Uterus (tissue), 4 donors: ENCODE measurements around the gene MAP2K4. TPM values are rescaled to one million over a fixed set of nuclear protein-coding genes. Genes with fewer than 3 reads are reported as not detected.

Experiments
- DNase-seq, 2 donors: peaks; one replicate each; pipeline ENCODE4 v3.0.0-alpha.2; 2019 to 2020
- H3K27ac ChIP-seq, 2 donors: fragments of 200-600 bp; sonication (generic); 1 replicate in 1 of 2; 2 replicates in 1 of 2; pipeline ENCODE4 v1.5.1; 2016 to 2018
- H3K27me3 ChIP-seq, 2 donors: fragments of 200-600 bp; sonication (generic); one replicate each; pipeline ENCODE4 v1.5.1; 2018 to 2019; ENCODE audit warnings: control low read depth in 1 of 2
- H3K36me3 ChIP-seq, 2 donors: fragments of 200-600 bp; sonication (generic); one replicate each; pipeline ENCODE4 v1.5.1; 2019; ENCODE audit warnings: control low read depth in 1 of 2
- H3K4me1 ChIP-seq, 2 donors: fragments of 200-600 bp; sonication (generic); one replicate each; pipeline ENCODE4 v1.5.1; 2018 to 2019; ENCODE audit warnings: control low read depth in 1 of 2
- H3K4me3 ChIP-seq, 2 donors: fragments of 200-600 bp; sonication (generic); 1 replicate in 1 of 2; 2 replicates in 1 of 2; pipeline ENCODE4 v1.5.1; 2018 to 2019; ENCODE audit warnings: mild to moderate bottlenecking in 1 of 2
- H3K9me3 ChIP-seq, 2 donors: fragments of 200-600 bp; sonication (generic); one replicate each; pipeline ENCODE4 v1.5.1; 2019; ENCODE audit warnings: control low read depth in 1 of 2
- CTCF ChIP-seq, 4 experiments: fragments of 200-600 bp in 2 of 4; fragments of 450-650 bp in 2 of 4; sonication (generic) in 2 of 4; IDR thresholded peaks; one replicate each; pipeline ENCODE4 v1.5.1; 2016 to 2019; ENCODE audit warnings: antibody characterized with exemption in 4 of 4, mild to moderate bottlenecking in 2 of 4, moderate library complexity in 1 of 4
- POLR2A ChIP-seq, 2 donors: fragments of 450-650 bp; IDR thresholded peaks; one replicate each; pipeline ENCODE4 v1.6.1; 2016; ENCODE audit warnings: antibody characterized with exemption in 2 of 2, mild to moderate bottlenecking in 1 of 2, moderate library complexity in 1 of 2
- intact Hi-C: fragments of 100-400 bp; cut with DNase I; formaldehyde crosslinking; loops from one replicate; pipeline ENCODE4 v1.15.1; 2023; ENCODE audit warnings: low total_unique reads
- total RNA-seq, 4 donors: library from RNA; depleted of rRNA in 3 of 4; stranded (reverse); fragments of >200 nt in 3 of 4; gene quantifications; one replicate each; pipeline versions ENCODE4 v1.1.0 to v1.2.4, GENCODE V29; 2014 to 2023
- donor health status: DM: yes; HTN: yes; CAD: no.

The MAP2K4 gene
- total RNA-seq, 4 donors from 2014 or later = 19.4 to 83.9 (median 65.5) TPM

- Histone ChIP-seq H3K27ac (no peak overlapping the region), H3K27me3 (no peaks in the 10 kb centered on the region), H3K9me3 (no peaks in the 10 kb centered on the region), H3K4me3 (no peak overlapping the region), H3K36me3 (no peaks in the 10 kb centered on the region), H3K4me1 (no peaks in the 10 kb centered on the region)
- intact Hi-C loops = no loop called here
- DNase-seq = no peak
- no peak for TF ChIP-seq POLR2A (IDR thresholded peaks at IDR 0.05)
- TF ChIP-seq CTCF (IDR thresholded peaks at IDR 0.05) = no peak
Observed at GRCh38 chr17:12035673-12036072, 15.0 kb downstream of the MAP2K4 start.

GRCh38 chr17:12037970-12038369 is 17.3 kb downstream of the MAP2K4 start:
- intact Hi-C loops = no loop called here
- Histone ChIP-seq H3K4me3 (no peak overlapping the region), H3K36me3 (no peaks in the 10 kb centered on the region), H3K9me3 (no peaks in the 10 kb centered on the region), H3K4me1 (no peaks in the 10 kb centered on the region), H3K27ac (no peak overlapping the region), H3K27me3 (no peaks in the 10 kb centered on the region)
- DNase-seq = no peak
- no peak for TF ChIP-seq CTCF (IDR thresholded peaks at IDR 0.05)
- TF ChIP-seq POLR2A (IDR thresholded peaks at IDR 0.05) = no peak

GRCh38 chr17:12040478-12040877 is 19.8 kb downstream of the MAP2K4 start:
- no peak for TF ChIP-seq POLR2A (IDR thresholded peaks at IDR 0.05)
- no peak for TF ChIP-seq CTCF (IDR thresholded peaks at IDR 0.05)
- H3K4me3 ChIP-seq = no peak overlapping the region
- H3K4me1 ChIP-seq = no peaks in the 10 kb centered on the region
- no peaks in the 10 kb centered on the region for H3K9me3 ChIP-seq
- no peak overlapping the region for H3K27ac ChIP-seq
- DNase-seq = no peak
- H3K27me3 ChIP-seq = no peaks in the 10 kb centered on the region
- intact Hi-C loops = no loop called here
- H3K36me3 ChIP-seq = no peaks in the 10 kb centered on the region

- no peaks in the 10 kb centered on the region for H3K9me3 ChIP-seq
- no peak overlapping the region for H3K27ac ChIP-seq
- intact Hi-C loops = no loop called here
- no peak for DNase-seq
- TF ChIP-seq POLR2A (IDR thresholded peaks at IDR 0.05) = no peak
- TF ChIP-seq CTCF (IDR thresholded peaks at IDR 0.05) = no peak
- H3K4me1 ChIP-seq = no peaks in the 10 kb centered on the region
- H3K36me3 ChIP-seq = no peaks in the 10 kb centered on the region
- H3K4me3 ChIP-seq = no peak overlapping the region
- H3K27me3 ChIP-seq = no peaks in the 10 kb centered on the region
Observed at GRCh38 chr17:12041312-12041711, 20.6 kb downstream of the MAP2K4 start.

GRCh38 chr17:12043702-12044101 is 23.0 kb downstream of the MAP2K4 start:
- no peaks in the 10 kb centered on the region for H3K27me3 ChIP-seq
- intact Hi-C loops = no loop called here
- no peak overlapping the region for H3K4me3 ChIP-seq
- no peak overlapping the region for H3K27ac ChIP-seq
- H3K9me3 ChIP-seq = no peaks in the 10 kb centered on the region
- no peaks in the 10 kb centered on the region for H3K4me1 ChIP-seq
- TF ChIP-seq CTCF (IDR thresholded peaks at IDR 0.05) (no peak), POLR2A (IDR thresholded peaks at IDR 0.05) (no peak)
- H3K36me3 ChIP-seq = no peaks in the 10 kb centered on the region
- no peak for DNase-seq
